Stimulated activated CD4-positive, alpha-beta T cell treated with anti-CD3 and anti-CD28 coated beads, Interleukin-1b, Interleukin-23, amount 100 ng/mL, for 24 hours (primary cell): ENCODE data around the gene ALDH16A1.
"Not testable (repeated sequence)": the region's sequence is repeated elsewhere in the genome, so short reads cannot be mapped to it uniquely, and the experiment has no call there.

Source experiments
- DNase-seq, 4 experiments: peaks; one replicate each; pipeline ENCODE4 v3.0.0-alpha.2; 2020; ENCODE audit warnings: low read depth in 4 of 4, low spot score in 1 of 4

ALDH16A1 gene

GRCh38 chr19:49461656-49462055 is 8.6 kb downstream of the ALDH16A1 start:
- DNase-seq = no peak

GRCh38 chr19:49462492-49462891 is 9.5 kb downstream of the ALDH16A1 start:
- DNase-seq = no peak

- DNase-seq = no peak
Measured at GRCh38 chr19:49463960-49464740, 11.1 kb downstream of the ALDH16A1 start.

- no peak for DNase-seq
Measured at GRCh38 chr19:49465371-49465770, 12.3 kb downstream of the ALDH16A1 start.

- no peak for DNase-seq
Measured at GRCh38 chr19:49468199-49468598, 15.2 kb downstream of the ALDH16A1 start.

GRCh38 chr19:49468746-49469447 is 15.9 kb downstream of the ALDH16A1 start:
- DNase-seq = peak in 1 of 4 experiments; percentile 44

- peak in 2 of 4 experiments; percentile 42 to 74 for DNase-seq
Measured at GRCh38 chr19:49469828-49470614, 17.0 kb downstream of the ALDH16A1 start.

GRCh38 chr19:49470615-49470978 is 17.6 kb downstream of the ALDH16A1 start:
- no peak for DNase-seq

- no peak for DNase-seq
Measured at GRCh38 chr19:49472936-49473335, 19.9 kb downstream of the ALDH16A1 start.

- DNase-seq = not testable (repeated sequence)
Measured at GRCh38 chr19:49473501-49473867, 20.5 kb downstream of the ALDH16A1 start.

GRCh38 chr19:49473868-49474541 is 21.0 kb downstream of the ALDH16A1 start, which contains the start of gene FLT3LG:
Gene FLT3LG, plus strand, starts transcription at chr19:49474215. Its CDS starts 425 bp downstream, at chr19:49474640.
- peak; percentile 81 to 84 (median 82) for DNase-seq

- no peak for DNase-seq
Measured at GRCh38 chr19:49474542-49474924, 21.5 kb downstream of the ALDH16A1 start.

- DNase-seq = no peak
Measured at GRCh38 chr19:49475191-49475917, 22.3 kb downstream of the ALDH16A1 start.

GRCh38 chr19:49475995-49476880 is 23.2 kb downstream of the ALDH16A1 start:
- peak in 2 of 4 experiments; percentile 63 to 81 for DNase-seq

GRCh38 chr19:49479975-49480628 is 27.1 kb downstream of the ALDH16A1 start:
- no peak for DNase-seq

GRCh38 chr19:49481020-49481683 is 28.1 kb downstream of the ALDH16A1 start:
- DNase-seq = no peak

- DNase-seq = no peak
Measured at GRCh38 chr19:49486232-49486631, 33.2 kb downstream of the ALDH16A1 start.

- no peak for DNase-seq
Measured at GRCh38 chr19:49486710-49487276, 33.8 kb downstream of the ALDH16A1 start.
